Neural progenitor cell (in vitro differentiated cells): ENCODE results near the gene STT3A.

Experiments used
- CTCF ChIP-seq: fragments of 200-600 bp; sonication (generic); IDR thresholded peaks from 2 replicates; pipeline ENCODE4 v1.5.1; 2017; ENCODE audit warnings: antibody characterized with exemption, mild to moderate bottlenecking
- EZH2 ChIP-seq: fragments of 200-600 bp; sonication (generic); IDR thresholded peaks from 2 replicates; pipeline ENCODE4 v1.6.1; 2017; ENCODE audit warnings: antibody characterized with exemption, mild to moderate bottlenecking, moderate library complexity

GRCh38 chr11:125600663-125601062, 8.0 kb downstream of the STT3A start:
- TF ChIP-seq CTCF (no peak), EZH2 (no peak)
